Nephron progenitor cell (in vitro differentiated cells): ENCODE results near the gene FGGY.
"Not testable (repeated sequence)": the region's sequence is repeated elsewhere in the genome, so short reads cannot be mapped to it uniquely, and the experiment has no call there.

ENCODE experiments used
- DNase-seq: peaks from one replicate; pipeline ENCODE4 v3.0.0; 2021
- H3K27ac Mint-ChIP-seq: 2 replicates; pipeline ENCODE4 v1.8.0; 2021; ENCODE audit warnings: mild to moderate bottlenecking, moderate library complexity, mixed read lengths
- H3K27me3 Mint-ChIP-seq: 2 replicates; pipeline ENCODE4 v1.8.0; 2021; ENCODE audit warnings: mild to moderate bottlenecking, low read depth, mixed read lengths; ENCODE audit not compliant: poor library complexity
- H3K36me3 Mint-ChIP-seq: 2 replicates; pipeline ENCODE4 v1.8.0; 2021; ENCODE audit warnings: low read depth, mixed read lengths
- H3K4me1 Mint-ChIP-seq: 2 replicates; pipeline ENCODE4 v1.8.0; 2021; ENCODE audit warnings: mixed read lengths
- H3K4me3 Mint-ChIP-seq: 2 replicates; pipeline ENCODE4 v1.8.0; 2021; ENCODE audit warnings: mild to moderate bottlenecking, moderate library complexity, mixed read lengths
- H3K9me3 Mint-ChIP-seq: 2 replicates; pipeline ENCODE4 v1.8.0; 2021; ENCODE audit warnings: mild to moderate bottlenecking, moderate library complexity, mixed read lengths
- TF ChIP-seq, protein P1 (sequence below): fragments of 200-600 bp; sonication (generic); IDR thresholded peaks from 2 replicates; pipeline ENCODE4 v1.5.0; 2021; ENCODE audit warnings: antibody characterized with exemption

The FGGY gene

DNA sequence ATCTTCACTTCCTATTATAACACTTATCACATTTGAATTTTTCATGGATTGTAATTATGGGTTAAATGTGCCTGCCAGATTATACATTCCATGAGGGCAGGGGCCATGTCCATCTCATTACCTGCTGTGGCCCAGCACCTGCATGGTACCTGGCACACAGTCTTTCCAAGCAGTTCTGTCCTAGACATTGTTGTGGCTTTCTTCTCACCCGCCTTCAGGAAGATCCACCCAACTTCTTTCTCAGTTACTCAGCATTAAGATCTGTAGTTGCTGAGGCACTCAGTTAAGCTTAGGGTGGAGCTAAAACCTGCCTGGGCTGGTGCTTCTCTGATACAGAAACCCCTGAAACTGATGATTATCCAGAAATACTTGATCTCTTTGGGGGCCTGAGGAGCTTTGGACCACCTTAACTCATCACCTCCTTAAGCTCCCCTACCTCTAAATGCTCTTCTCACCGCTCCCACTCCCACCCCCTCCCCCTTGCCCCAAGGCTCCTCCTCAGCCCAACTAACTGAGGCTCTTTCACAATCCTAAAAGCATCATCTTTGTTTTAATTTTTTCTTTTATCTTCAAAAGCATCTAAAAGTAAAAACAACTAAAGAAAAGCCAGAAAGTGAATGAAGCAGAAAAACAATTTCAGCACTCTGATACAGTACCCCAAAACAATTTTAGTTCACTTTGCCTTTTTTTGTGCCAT lies 190.6 kb downstream of the FGGY start:
- DNase-seq, result no peak
- no peak overlapping the region for H3K27ac Mint-ChIP-seq
- no peak overlapping the region for H3K4me3 Mint-ChIP-seq
- H3K4me1 Mint-ChIP-seq, result peaks cover 5% of the 10 kb centered on the region
- peaks cover 22% of the 10 kb centered on the region for H3K36me3 Mint-ChIP-seq
- H3K27me3 Mint-ChIP-seq, result peaks cover 4% of the 10 kb centered on the region
- TF ChIP-seq, protein P1, sequence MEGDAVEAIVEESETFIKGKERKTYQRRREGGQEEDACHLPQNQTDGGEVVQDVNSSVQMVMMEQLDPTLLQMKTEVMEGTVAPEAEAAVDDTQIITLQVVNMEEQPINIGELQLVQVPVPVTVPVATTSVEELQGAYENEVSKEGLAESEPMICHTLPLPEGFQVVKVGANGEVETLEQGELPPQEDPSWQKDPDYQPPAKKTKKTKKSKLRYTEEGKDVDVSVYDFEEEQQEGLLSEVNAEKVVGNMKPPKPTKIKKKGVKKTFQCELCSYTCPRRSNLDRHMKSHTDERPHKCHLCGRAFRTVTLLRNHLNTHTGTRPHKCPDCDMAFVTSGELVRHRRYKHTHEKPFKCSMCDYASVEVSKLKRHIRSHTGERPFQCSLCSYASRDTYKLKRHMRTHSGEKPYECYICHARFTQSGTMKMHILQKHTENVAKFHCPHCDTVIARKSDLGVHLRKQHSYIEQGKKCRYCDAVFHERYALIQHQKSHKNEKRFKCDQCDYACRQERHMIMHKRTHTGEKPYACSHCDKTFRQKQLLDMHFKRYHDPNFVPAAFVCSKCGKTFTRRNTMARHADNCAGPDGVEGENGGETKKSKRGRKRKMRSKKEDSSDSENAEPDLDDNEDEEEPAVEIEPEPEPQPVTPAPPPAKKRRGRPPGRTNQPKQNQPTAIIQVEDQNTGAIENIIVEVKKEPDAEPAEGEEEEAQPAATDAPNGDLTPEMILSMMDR, result no peak
- peaks cover 22% of the 10 kb centered on the region for H3K9me3 Mint-ChIP-seq

DNA sequence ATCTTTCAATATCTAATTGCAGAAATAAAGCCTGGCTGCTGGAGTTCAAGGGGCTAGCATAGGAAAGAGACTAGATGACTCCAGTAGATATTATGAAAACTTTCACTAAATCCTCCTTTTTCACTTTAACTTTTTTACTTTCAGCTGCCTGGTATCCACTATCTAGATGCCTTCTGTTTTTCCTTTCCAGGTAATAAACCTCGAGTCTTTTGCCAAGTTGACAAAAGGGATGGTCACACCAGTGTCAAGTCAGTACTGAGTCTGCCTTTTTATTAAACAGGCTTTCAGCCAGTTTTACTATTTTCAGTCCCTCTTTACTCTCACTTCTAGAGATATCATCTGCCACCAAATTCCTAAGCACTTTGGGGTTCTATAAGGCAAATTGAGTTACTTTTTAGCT lies 195.6 kb downstream of the FGGY start:
- TF ChIP-seq, protein P1, result no peak
- Mint-ChIP-seq H3K27ac (no peak overlapping the region), H3K36me3 (peaks cover 39% of the 10 kb centered on the region), H3K9me3 (peaks cover 44% of the 10 kb centered on the region), H3K27me3 (peaks cover 4% of the 10 kb centered on the region), H3K4me1 (no peaks in the 10 kb centered on the region), H3K4me3 (no peak overlapping the region)
- no peak for DNase-seq

DNA sequence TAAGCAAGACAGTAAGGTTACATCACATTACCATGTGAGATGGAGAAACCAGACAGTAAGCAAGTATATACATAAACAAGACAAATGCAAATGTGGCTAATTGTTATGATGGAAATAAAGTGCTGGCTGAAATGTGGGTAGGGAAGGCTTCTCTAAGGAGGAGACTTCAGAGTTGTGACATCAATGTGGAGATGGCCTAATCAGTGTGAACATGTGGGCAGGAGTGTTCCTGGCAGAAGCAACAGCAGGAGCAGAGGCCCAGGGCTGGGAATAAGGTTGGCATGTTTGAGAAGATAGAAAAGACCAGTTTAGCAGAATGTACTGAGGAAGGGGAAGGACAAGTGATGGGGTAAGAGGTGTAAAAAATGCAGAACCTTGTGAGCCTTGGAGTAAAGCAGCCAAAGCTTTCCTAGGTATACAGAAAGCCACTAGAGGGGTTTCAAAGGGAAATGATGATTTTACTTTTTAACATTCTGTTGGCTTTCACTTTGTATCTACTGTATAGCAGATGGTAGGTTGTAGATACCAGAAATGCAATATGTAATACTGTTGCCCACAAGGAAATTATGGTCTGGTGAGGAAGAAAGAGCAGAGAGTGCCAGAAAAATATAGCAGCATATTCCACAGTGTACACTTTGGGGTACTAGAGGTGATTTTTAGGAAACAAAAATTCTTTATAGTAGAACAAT lies 197.4 kb downstream of the FGGY start:
- Mint-ChIP-seq H3K27ac (no peak overlapping the region), H3K4me3 (no peak overlapping the region)
- no peak for DNase-seq

DNA sequence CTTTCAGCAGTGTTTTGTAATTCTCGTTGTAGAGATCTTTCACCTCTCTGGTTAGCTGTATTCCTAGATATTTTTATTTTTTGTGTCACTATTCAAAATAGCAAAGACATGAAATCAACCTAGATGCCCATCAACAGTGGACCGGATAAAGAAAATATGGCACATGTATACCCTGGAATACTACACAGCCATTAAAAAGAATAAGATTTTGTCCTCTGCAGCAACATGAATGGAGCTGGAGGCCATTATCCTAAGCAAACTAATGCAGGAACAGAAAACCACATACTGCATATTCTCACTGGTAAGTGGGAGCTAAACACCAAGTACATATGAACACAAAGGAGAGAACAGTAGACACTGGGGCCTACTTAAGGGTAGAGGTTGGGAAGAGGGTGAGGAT lies 199.3 kb downstream of the FGGY start:
- not testable (repeated sequence) for H3K4me3 Mint-ChIP-seq, DNase-seq, H3K27ac Mint-ChIP-seq, H3K27me3 Mint-ChIP-seq
- H3K4me1 Mint-ChIP-seq, result peaks cover 26% of the 10 kb centered on the region
- peaks cover 30% of the 10 kb centered on the region for H3K36me3 Mint-ChIP-seq
- peaks cover 35% of the 10 kb centered on the region for H3K9me3 Mint-ChIP-seq

More for the DNA sequence above, 197.4 kb downstream of the FGGY start:
- Mint-ChIP-seq H3K9me3 (peaks cover 44% of the 10 kb centered on the region), H3K27me3 (peaks cover 4% of the 10 kb centered on the region), H3K4me1 (peaks cover 7% of the 10 kb centered on the region), H3K36me3 (peaks cover 39% of the 10 kb centered on the region)
- TF ChIP-seq, protein P1, result no peak

DNA sequence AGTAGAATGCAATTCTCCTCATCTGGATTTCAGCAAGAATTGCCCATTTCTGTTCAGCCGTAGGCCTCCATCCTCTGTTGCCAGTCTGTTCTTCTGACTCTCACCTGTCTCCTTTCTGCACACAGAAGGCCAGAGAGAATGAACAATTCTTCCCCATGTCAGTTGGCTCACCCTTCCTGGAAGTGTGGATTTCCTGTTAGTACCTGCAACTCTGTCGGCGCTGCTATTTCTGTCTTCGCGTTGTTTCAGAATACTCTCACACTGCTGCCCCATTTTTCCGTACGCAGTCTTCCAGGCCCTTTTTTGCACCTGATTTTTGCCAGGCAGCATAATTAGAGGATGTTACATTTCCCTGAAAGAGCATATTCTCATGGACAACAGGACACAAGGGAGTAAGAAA lies 200.7 kb downstream of the FGGY start:
- TF ChIP-seq, protein P1, result no peak
- Mint-ChIP-seq H3K27ac (no peak overlapping the region), H3K4me1 (peaks cover 37% of the 10 kb centered on the region), H3K4me3 (no peak overlapping the region), H3K9me3 (peaks cover 21% of the 10 kb centered on the region), H3K27me3 (no peaks in the 10 kb centered on the region), H3K36me3 (peaks cover 16% of the 10 kb centered on the region)
- no peak for DNase-seq

DNA sequence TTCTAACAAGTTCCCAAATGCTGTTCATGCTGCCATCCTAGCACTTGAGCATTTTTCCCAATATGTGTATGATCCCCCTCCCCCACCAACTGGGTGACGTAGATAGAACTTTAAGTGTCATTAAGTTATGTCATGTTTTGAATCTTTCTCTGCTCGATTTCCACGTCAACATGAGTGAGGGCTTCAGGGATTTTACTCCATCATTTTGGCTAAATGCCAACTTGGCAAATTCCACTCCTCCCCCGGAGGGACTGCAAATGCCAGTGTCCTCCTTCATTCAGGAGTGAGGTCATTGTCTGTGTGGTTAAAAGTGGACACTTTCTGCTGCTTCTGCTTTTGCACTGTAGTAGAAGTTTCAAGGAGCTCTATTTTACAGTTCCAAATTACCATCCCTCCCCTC lies 201.7 kb downstream of the FGGY start:
- Mint-ChIP-seq H3K4me1 (peaks cover 37% of the 10 kb centered on the region), H3K4me3 (no peak overlapping the region), H3K9me3 (peaks cover 14% of the 10 kb centered on the region), H3K27ac (no peak overlapping the region), H3K27me3 (no peaks in the 10 kb centered on the region), H3K36me3 (peaks cover 10% of the 10 kb centered on the region)
- DNase-seq, result no peak
- TF ChIP-seq, protein P1, result no peak
